H1 (cell line): ENCODE measurements around the gene COL4A2. TPM values are rescaled to one million over a fixed set of nuclear protein-coding genes. Genes with fewer than 3 reads are reported as not detected.

Experiments used
- microRNA-seq, 2 experiments: library from miRNA; unstranded; fragments of <30 nt; microRNA quantifications; one replicate each; pipeline versions ENCODE4 to v1.2.0, GENCODE V29; 2016 to 2020; ENCODE audit warnings: borderline microRNAs expressed in 2 of 2, borderline number of aligned reads in 2 of 2, borderline replicate concordance in 1 of 2
- polyA plus RNA-seq, 7 experiments: library from polyadenylated mRNA; depleted of rRNA in 3 of 7; stranded (reverse) in 5 of 7; unstranded in 2 of 7; fragments of >200 nt in 5 of 7; fragments of 200-250 nt in 2 of 7; gene quantifications; 1 replicate in 5 of 7; 2 replicates in 1 of 7; 4 replicates in 1 of 7; pipeline versions ENCODE4 v1.2.1 to v1.2.3, GENCODE V29; 2011 to 2013; ENCODE audit warnings: missing spikeins in 2 of 7, mixed read lengths in 2 of 7
- small RNA-seq: library from polyadenylated mRNA; stranded (forward); fragments of <200 nt; extraction: miRNeasy Mini kit (QIAGEN cat#:217004); gene quantifications from one replicate; pipeline ENCODE3, GENCODE V24; 2013; ENCODE audit not compliant: insufficient read depth
- total RNA-seq: library from RNA; stranded (reverse); fragmentation: NEBNext Ultra II Directional; extraction: Animal tissue kit (Norgen Biotek cat#: 25700); gene quantifications from 2 replicates; pipeline ENCODE4 v1.2.1, GENCODE V29; 2021

COL4A2 gene
- total and polyA plus RNA-seq, 2 of the 8 experiments (the other 6 are each of a cell fraction or from before 2014, with no cell fraction given) = 80.4 to 87.3 TPM

Small RNAs within 50 kb of the gene (microRNA-seq; reads per million reads assigned to microRNA genes)
- 0 reads per million in 2 experiments for gene MIR8073

Small RNAs within 50 kb of the gene (small RNA-seq; reads per million reads assigned to genes)
- gene MIR8073 = not detected

Other genes with a start within 250 kb of the COL4A2 start
- 82.0 and 91.0 TPM in 2 replicates for gene COL4A1, start 127 bp upstream of the COL4A2 start, total RNA-seq
- 30.7 and 31.7 TPM in 2 replicates for gene COL4A1, start 127 bp upstream of the COL4A2 start, polyA plus RNA-seq (2011; rRNA removed)